ENCODE measurements around the gene NET1. TPM values are rescaled to one million over a fixed set of nuclear protein-coding genes. Genes with fewer than 3 reads are reported as not detected.
A peak's percentile ranks its signal among the peaks of the same experiment; 100 is the strongest.

NET1 gene
- total and polyA plus RNA-seq, 2 donors (not counting 3 experiments of a cell fraction or from before 2014, with no cell fraction given) = 14.4 to 46.3 TPM

- H2AFZ ChIP-seq (ENCODE audit: low read depth, low read length) = no peak overlapping the region
- H3K4me1 ChIP-seq (ENCODE audit: control insufficient read depth, extremely low read depth, insufficient read depth, low read length) = no peaks in the 10 kb centered on the region
- intact Hi-C loops (cut with micrococcal nuclease) (no loop called here), dilution Hi-C loops (cut with MboI; ENCODE audit: extremely low pct_ligation_motif_present, low sequenced_read_pairs) (no loop called here)
- H3K9ac ChIP-seq (replicated peaks; ENCODE audit: extremely low read depth, insufficient read depth, low read length) = no peak overlapping the region
- TF ChIP-seq JUN (IDR thresholded peaks at IDR 0.05; ENCODE audit: borderline replicate concordance, insufficient read depth, insufficient read length, low read depth) = no peak
- no peak for TF ChIP-seq EZH2 (IDR thresholded peaks at IDR 0.05; ENCODE audit: borderline replicate concordance, low read depth, low read length, severe bottlenecking)
- TF ChIP-seq POLR2A (IDR thresholded peaks at IDR 0.05; ENCODE audit: low read depth, low read length) = no peak
- no peak for TF ChIP-seq FOS (IDR thresholded peaks at IDR 0.05; ENCODE audit: borderline replicate concordance, insufficient read depth, low read length)
- TF ChIP-seq MAX (IDR thresholded peaks at IDR 0.05; ENCODE audit: insufficient read depth, insufficient read length) = no peak
- TF ChIP-seq POLR2AphosphoS5 (IDR thresholded peaks at IDR 0.05; ENCODE audit: insufficient read depth, low read depth, low read length) = no peak
- TF ChIP-seq MYC (IDR thresholded peaks at IDR 0.05; ENCODE audit: low read depth, low read length) = no peak
- TF ChIP-seq CTCF (IDR thresholded peaks at IDR 0.05; ENCODE audit: extremely low read depth in 1 of 2, insufficient read depth in 1 of 2, low read depth in 1 of 2, low read length in 2 of 2) = no peak
- TF ChIP-seq GATA2 (IDR thresholded peaks at IDR 0.05; ENCODE audit: insufficient read depth, insufficient read length, low read depth, low read length) = no peak
- H3K9me1 ChIP-seq (replicated peaks; ENCODE audit: control insufficient read depth, extremely low read depth, insufficient read depth, low read length) = no peaks in the 10 kb centered on the region
- H3K36me3 ChIP-seq (ENCODE audit: control insufficient read depth in 2 of 2, extremely low read depth in 1 of 2, insufficient read depth in 2 of 2, low read length in 2 of 2) = peaks cover 10 to 12% of the 10 kb centered on the region in 2 experiments
- no peak overlapping the region for H3K4me2 ChIP-seq (ENCODE audit: insufficient read depth, low read length)
- no peak overlapping the region for H3K27ac ChIP-seq (ENCODE audit: insufficient read depth, low read depth, low read length)
- no TSS peak for BruUV-seq (replicated peaks)
- no peak overlapping the region for H3K4me3 ChIP-seq (replicated peaks in 1 of 3; ENCODE audit: insufficient read depth in 1 of 3, low read depth in 1 of 3, low read length in 3 of 3)
- H3K79me2 ChIP-seq (ENCODE audit: control insufficient read depth, insufficient read depth, low read length) = no peaks in the 10 kb centered on the region
- no peaks in the 10 kb centered on the region for H3K9me3 ChIP-seq (replicated peaks; ENCODE audit: control insufficient read depth, insufficient read depth, low read length)
- H4K20me1 ChIP-seq (replicated peaks; ENCODE audit: control insufficient read depth, extremely low read depth, insufficient read depth, low read length) = no peaks in the 10 kb centered on the region
- no peaks in the 10 kb centered on the region for H3K27me3 ChIP-seq (ENCODE audit: control insufficient read depth in 2 of 2, insufficient read depth in 2 of 2, low read length in 2 of 2)
- DNase-seq (ENCODE audit: low read depth, low spot score) = no peak
- POLR2A ChIA-PET = interaction anchor here (1.0 to 1.7 kb wide), 2 partner anchors 14 to 143 kb away, joined by 3 to 5 read pairs; no protein-coding TSS in a partner anchor
- CTCF ChIA-PET = interaction anchor here (0.9 to 3.4 kb wide), 7 partner anchors 16 to 611 kb away, joined by 4 to 36 read pairs (median 4); no protein-coding TSS in a partner anchor
- peak; percentile 37 for FAIRE-seq
Measured at GRCh38 chr10:5460468-5461202, 48.3 kb downstream of the NET1 start.
